BJ (cell line): ENCODE data around the gene NAT8L. TPM values are rescaled to one million over a fixed set of nuclear protein-coding genes. Genes with fewer than 3 reads are reported as not detected.

ENCODE experiments used
- CTCF ChIA-PET: fragments of 350-600 bp; formaldehyde crosslinking; extraction: SDS; loops from one replicate; lab custom pipeline; 2021; ENCODE audit warnings: antibody characterized with exemption, inconsistent platforms; lab: Yijun Ruan, JAX
- POLR2A ChIA-PET: fragments of 300-600 bp; sonication (Branson Sonifier 250); formaldehyde crosslinking; extraction: SDS; loops from one replicate; lab custom pipeline; 2021; ENCODE audit warnings: antibody characterized with exemption; lab: Charles Lee
- DNase-seq: peaks from one replicate; pipeline ENCODE4 v3.0.0-alpha.2; 2011; ENCODE audit warnings: low read depth
- H3K27me3 ChIP-seq: 2 replicates; pipeline ENCODE4 v1.6.0; 2011; ENCODE audit warnings: low read length; ENCODE audit not compliant: control insufficient read depth, insufficient read depth
- H3K36me3 ChIP-seq: 2 replicates; pipeline ENCODE4 v1.5.1; 2011; ENCODE audit warnings: low read length; ENCODE audit not compliant: control insufficient read depth, insufficient read depth
- H3K4me3 ChIP-seq: 2 replicates; pipeline ENCODE4 v1.5.1; 2011; ENCODE audit warnings: low read depth, mild to moderate bottlenecking, control low read depth, low read length
- CTCF ChIP-seq: IDR thresholded peaks from 2 replicates; pipeline ENCODE4 v1.5.1; 2011; ENCODE audit warnings: low read depth, mild to moderate bottlenecking, control low read depth, inconsistent platforms, low read length, moderate library complexity; ENCODE audit not compliant: insufficient read depth
- polyA plus RNA-seq: library from polyadenylated mRNA; depleted of rRNA; stranded (reverse); fragments of >200 nt; gene quantifications from 2 replicates; pipeline ENCODE4 v1.2.3, GENCODE V29; 2011

Gene NAT8L
- polyA plus RNA-seq, 1 experiment: 0.04 TPM

GRCh38 chr4:2043396-2044118, 15.6 kb upstream of the NAT8L start:
- CTCF ChIA-PET: no interaction called here

GRCh38 chr4:2044119-2044485, 15.0 kb upstream of the NAT8L start:
- ChIA-PET POLR2A (no interaction called here), CTCF (no interaction called here)
- H3K36me3 ChIP-seq: no peaks in the 10 kb centered on the region; the same call in 1 of the 2 replicates
- no peak for TF ChIP-seq CTCF
- no peak overlapping the region for H3K4me3 ChIP-seq
- peaks cover 7% of the 10 kb centered on the region for H3K27me3 ChIP-seq
- DNase-seq: no peak

More at GRCh38 chr4:2043396-2044118, 15.6 kb upstream of the NAT8L start:
- DNase-seq: no peak
- Histone ChIP-seq H3K27me3 (peaks cover 7% of the 10 kb centered on the region), H3K4me3 (no peak overlapping the region), H3K36me3 (no peaks in the 10 kb centered on the region; the same call in 1 of the 2 replicates)
- POLR2A ChIA-PET: no interaction called here
- TF ChIP-seq CTCF: no peak

GRCh38 chr4:2044542-2045517, 14.3 kb upstream of the NAT8L start:
- peaks cover 7% of the 10 kb centered on the region for H3K27me3 ChIP-seq
- ChIA-PET POLR2A (no interaction called here), CTCF (interaction anchor here (1.2 kb wide), 1 partner anchor 12 kb away, joined by 5 read pairs; no protein-coding TSS in a partner anchor)
- no peak for DNase-seq
- no peaks in the 10 kb centered on the region; the same call in 1 of the 2 replicates for H3K36me3 ChIP-seq
- no peak overlapping the region for H3K4me3 ChIP-seq
- no peak for TF ChIP-seq CTCF

- Histone ChIP-seq H3K4me3 (no peak overlapping the region), H3K36me3 (no peaks in the 10 kb centered on the region; the same call in 1 of the 2 replicates), H3K27me3 (peaks cover 4% of the 10 kb centered on the region)
- DNase-seq: no peak
- TF ChIP-seq CTCF: no peak
- POLR2A ChIA-PET: no interaction called here
- CTCF ChIA-PET: interaction anchor here (1.2 kb wide), 1 partner anchor 12 kb away, joined by 5 read pairs; no protein-coding TSS in a partner anchor
These were observed 13.6 kb upstream of the NAT8L start for GRCh38 chr4:2045518-2045951.
